ENCODE measurements around the gene SERBP1.

The SERBP1 gene
- total RNA-seq = 167 to 1,030 (median 284) reads per million in 9 experiments

DNA sequence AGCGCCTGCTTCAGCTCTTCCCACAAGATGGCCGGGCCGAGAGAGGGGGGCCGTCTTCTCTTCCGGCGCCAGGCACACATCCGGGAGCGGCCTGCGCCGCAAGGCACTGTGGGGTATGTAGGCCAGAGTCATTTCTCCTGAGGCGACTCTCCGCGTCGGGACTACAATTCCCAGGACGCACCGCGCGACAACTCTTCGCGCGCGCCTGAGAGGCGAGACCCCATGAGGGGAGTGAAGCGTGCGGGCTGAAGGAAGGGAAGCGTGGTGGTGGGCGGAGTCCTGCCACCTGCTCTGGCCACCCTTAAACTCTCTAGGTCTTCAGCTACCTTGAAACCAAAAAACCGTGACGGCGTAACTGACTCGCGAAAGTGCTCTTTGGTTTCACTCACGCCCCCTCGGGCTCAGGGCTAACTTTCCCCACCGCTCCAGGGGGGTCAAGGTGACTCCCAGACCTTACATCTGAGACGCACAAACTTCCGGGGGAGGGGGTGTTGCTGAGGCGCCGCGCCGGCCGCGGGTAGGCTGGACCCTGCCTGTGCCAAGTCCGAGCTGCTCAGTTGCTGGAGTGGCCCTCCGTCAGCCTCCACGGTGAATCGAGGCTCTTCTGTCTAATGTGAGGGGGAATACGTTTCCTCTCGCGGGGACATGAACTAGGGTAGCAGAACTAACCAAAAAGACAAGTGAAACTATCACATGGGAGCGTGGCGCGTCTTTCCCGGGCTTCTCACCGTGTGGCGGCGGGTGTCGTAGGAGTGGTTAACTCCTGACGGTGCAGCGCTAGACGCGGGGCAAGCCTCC lies at the start of gene SERBP1:
Gene SERBP1 (minus strand): TSS at position 45 of the 798 bp plus-strand sequence. CDS start 102 bp downstream, outside the sequence.
- DNase-seq (peak; percentile 91 to 92 (median 92)), ATAC-seq (replicated peaks) (peak; percentile 83)
- Mint-ChIP-seq H3K9me3 (no peaks in the 10 kb centered on the region), H3K36me3 (ENCODE audit: insufficient read depth) (peaks cover 46% of the 10 kb centered on the region), H3K27ac (peak within 1 kb of the TSS; percentile 93 to 97), H3K4me1 (ENCODE audit: low read depth in 2 of 2) (peaks cover 38 to 41% of the 10 kb centered on the region in 2 donors), H3K27me3 (no peaks in the 10 kb centered on the region), H3K4me3 (peak within 1 kb of the TSS; percentile 92 to 96)

DNA sequence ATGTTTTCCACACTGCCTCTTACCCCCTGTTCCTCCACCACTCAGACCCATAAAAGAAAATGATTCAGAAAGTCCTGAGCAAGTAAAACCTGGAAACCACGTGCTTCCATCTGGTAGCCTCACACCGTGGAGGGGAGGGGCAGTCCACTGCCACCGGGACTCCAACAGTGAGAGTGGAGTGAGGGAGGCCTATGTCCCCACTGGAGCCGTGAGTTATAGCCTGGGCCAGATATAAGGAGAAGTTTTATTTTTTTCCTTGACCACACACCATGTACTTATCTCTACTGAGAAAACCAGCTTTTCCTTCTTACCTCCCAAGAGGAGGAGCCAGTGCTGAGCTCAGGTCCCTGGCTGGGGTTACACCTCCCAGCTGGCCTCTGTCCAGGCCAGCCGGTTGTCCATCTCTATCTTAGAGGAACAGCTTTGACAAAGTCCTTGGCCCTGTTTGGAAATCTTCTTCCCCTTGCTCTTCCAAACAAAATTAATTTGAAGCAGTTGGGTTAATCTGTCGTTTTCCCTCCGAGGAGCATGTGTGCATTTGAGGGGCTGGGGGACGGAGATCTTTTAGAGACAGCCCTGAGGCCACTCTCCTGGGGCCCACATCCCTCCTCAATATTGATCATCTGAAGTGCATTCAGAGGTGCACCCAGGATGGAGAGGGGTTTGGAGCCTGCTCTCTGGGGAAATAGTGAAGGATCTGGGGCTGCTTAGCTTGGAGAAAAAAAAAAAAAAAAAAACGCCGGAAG lies 49.1 kb upstream of the SERBP1 start:
- DNase-seq (no peak), ATAC-seq (replicated peaks) (no peak)
- Mint-ChIP-seq H3K4me1 (ENCODE audit: low read depth in 2 of 2) (no peaks in the 10 kb centered on the region), H3K27me3 (no peaks in the 10 kb centered on the region), H3K4me3 (no peak overlapping the region), H3K27ac (no peak overlapping the region), H3K9me3 (no peaks in the 10 kb centered on the region), H3K36me3 (ENCODE audit: insufficient read depth) (peaks cover 3% of the 10 kb centered on the region)

DNA sequence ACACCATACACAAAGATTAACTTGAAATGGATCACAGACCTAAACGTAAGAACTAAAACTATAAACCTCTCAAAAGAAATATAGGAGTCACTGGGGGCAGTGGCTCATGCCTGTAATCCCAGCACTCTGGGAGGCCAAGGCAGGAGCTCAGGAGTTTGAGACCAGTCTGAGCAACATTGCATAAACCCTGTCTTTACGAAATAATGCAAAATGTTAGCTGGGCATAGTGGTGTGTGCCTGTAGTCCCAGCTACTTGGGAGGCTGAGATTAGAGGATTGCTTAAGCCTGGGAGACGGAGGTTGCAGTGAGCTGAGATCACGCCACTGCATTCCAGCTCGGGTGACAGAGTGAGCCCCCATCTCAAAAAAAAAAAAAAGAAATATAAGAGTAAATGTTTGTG lies 46.7 kb upstream of the SERBP1 start:
- DNase-seq (no peak), ATAC-seq (replicated peaks) (no peak)
- no peaks in the 10 kb centered on the region for H3K9me3 Mint-ChIP-seq
- H3K27ac Mint-ChIP-seq = no peak overlapping the region
- H3K27me3 Mint-ChIP-seq = no peaks in the 10 kb centered on the region
- H3K36me3 Mint-ChIP-seq (ENCODE audit: insufficient read depth) = no peaks in the 10 kb centered on the region
- no peak overlapping the region for H3K4me3 Mint-ChIP-seq
- H3K4me1 Mint-ChIP-seq (ENCODE audit: low read depth in 2 of 2) = no peaks in the 10 kb centered on the region

DNA sequence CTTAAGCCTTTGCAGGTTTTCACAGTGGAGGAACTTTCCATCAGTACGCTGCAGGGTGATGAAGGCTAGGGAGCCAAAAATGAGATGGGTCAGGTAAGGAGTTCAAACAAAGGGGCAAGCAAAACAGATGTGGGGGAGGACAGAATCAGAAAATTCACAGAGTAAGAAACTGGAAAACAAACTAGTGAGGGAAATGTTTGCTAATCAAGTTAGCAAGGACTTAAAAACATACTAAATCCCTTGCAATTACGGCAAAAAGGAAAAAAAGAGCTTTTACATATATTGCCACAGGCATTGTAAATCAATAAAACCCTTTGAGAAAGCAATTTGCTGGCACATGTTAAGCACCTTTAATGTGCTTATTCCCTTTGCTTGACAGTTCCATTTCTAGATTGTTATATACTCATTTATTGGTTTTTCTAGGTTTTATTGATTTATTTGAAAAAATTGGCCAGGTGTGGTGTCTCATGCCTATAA lies 45.8 kb upstream of the SERBP1 start:
- no peak overlapping the region for H3K4me3 Mint-ChIP-seq
- no peak overlapping the region for H3K27ac Mint-ChIP-seq
- no peaks in the 10 kb centered on the region for H3K4me1 Mint-ChIP-seq (ENCODE audit: low read depth in 2 of 2)
- no peaks in the 10 kb centered on the region for H3K9me3 Mint-ChIP-seq
- no peaks in the 10 kb centered on the region for H3K27me3 Mint-ChIP-seq
- no peak for DNase-seq
- no peak for ATAC-seq (replicated peaks)
- H3K36me3 Mint-ChIP-seq (ENCODE audit: insufficient read depth) = no peaks in the 10 kb centered on the region

DNA sequence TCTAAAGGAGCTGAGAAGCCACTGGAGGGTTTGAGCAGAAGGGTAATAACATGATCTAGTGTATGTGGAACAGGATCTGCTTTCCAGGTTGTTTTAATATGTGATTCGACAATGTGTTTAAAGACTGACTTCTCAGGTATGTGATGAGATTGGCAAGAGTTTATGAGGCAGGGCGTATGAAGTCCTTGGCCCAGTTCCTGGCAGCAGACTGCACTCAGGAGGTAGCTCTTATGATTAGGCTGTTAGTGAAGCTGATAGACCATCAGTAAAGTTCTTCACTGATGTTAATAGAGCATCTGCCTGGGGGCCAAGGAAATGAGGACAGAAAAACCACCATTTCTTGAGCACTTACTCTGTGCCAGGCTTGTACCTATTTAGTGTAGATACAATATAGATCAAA lies 41.9 kb upstream of the SERBP1 start:
- Mint-ChIP-seq H3K4me3 (no peak overlapping the region), H3K36me3 (ENCODE audit: insufficient read depth) (no peaks in the 10 kb centered on the region), H3K27ac (no peak overlapping the region), H3K4me1 (ENCODE audit: low read depth in 2 of 2) (no peaks in the 10 kb centered on the region), H3K9me3 (no peaks in the 10 kb centered on the region), H3K27me3 (peaks cover 0 to 3% of the 10 kb centered on the region in 2 donors)
- ATAC-seq (replicated peaks) (no peak), DNase-seq (no peak)

DNA sequence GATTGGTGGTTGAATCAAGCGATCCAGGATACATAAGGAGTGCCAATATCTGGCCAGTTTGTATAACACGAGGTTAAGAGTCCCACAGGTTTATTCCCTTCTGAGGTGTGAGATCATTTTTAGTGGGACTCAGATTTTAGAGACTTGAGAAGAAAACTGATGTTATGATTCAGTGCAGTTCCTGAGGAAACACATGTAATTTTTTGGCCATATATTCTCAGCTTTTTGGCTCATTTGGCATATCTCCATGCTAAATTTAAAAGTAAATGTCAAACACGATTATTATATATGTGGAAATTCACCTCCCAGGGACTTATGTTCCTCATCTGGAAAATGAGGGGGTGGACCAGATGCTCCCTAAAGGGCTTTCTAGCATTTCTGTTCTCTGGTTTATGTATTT lies 39.2 kb upstream of the SERBP1 start:
- no peaks in the 10 kb centered on the region for H3K4me1 Mint-ChIP-seq (ENCODE audit: low read depth in 2 of 2)
- H3K27ac Mint-ChIP-seq = no peak overlapping the region
- no peak for DNase-seq

DNA sequence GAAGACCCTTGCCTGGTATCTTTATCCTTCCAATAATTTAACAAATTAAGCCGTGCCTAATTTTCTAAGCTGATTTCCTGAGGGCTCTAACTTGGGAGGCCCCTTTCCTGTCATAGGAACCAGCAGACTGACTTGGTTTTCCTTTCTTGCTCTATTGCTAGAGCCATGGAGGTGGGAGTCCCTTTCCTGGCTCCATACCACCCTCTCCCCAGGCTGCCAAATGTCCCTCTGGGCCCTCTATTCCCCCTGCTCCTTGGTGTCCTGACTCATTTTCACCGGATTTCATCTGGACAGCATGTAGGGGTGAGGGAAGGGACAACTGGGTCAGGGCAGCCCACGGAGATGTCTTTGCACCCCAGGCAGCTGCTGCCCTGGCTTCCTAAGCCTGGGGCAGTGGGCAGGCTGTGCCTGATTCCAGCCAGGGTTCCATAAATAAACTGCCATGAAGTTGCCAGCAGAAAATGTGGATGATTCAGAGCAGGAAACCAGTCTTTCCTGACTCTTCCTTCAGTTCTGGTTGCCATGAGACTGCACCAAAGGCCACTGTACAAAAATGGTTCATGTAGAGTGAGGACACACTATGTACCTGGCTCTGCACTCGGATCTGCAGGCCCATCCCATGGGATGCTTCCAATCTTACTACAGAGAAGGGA lies 38.0 kb upstream of the SERBP1 start:
- H3K9me3 Mint-ChIP-seq = no peaks in the 10 kb centered on the region
- ATAC-seq (replicated peaks) = no peak
- DNase-seq = no peak
- no peak overlapping the region for H3K4me3 Mint-ChIP-seq
- H3K36me3 Mint-ChIP-seq (ENCODE audit: insufficient read depth) = no peaks in the 10 kb centered on the region
- no peak overlapping the region for H3K27ac Mint-ChIP-seq
- no peaks in the 10 kb centered on the region for H3K4me1 Mint-ChIP-seq (ENCODE audit: low read depth in 2 of 2)
- H3K27me3 Mint-ChIP-seq = peaks cover 7 to 19% of the 10 kb centered on the region in 2 donors

More for the DNA sequence above, 39.2 kb upstream of the SERBP1 start:
- H3K4me3 Mint-ChIP-seq = no peak overlapping the region
- no peaks in the 10 kb centered on the region for H3K36me3 Mint-ChIP-seq (ENCODE audit: insufficient read depth)
- H3K27me3 Mint-ChIP-seq = peaks cover 7 to 13% of the 10 kb centered on the region in 2 donors
- no peak for ATAC-seq (replicated peaks)
- no peaks in the 10 kb centered on the region for H3K9me3 Mint-ChIP-seq

DNA sequence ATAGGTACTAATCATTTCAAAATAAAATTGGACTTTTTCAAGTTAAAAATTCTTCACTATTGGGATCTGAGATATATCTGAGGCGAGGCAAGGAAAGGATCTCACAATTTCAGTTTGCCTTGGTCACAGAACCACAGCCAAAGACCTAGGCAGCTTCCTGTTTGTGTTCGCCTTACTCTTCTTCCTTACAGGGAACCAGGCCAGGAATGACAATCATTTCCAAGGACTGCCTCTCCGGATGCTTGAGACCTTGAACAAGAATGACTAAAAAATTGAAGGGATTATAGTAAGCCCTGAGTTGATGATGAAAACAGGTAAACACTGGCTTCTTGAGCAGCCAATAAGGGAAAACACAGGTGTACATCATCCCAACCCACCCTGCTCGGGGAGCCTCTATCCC lies 35.2 kb upstream of the SERBP1 start:
- DNase-seq (no peak), ATAC-seq (replicated peaks) (no peak)
- no peaks in the 10 kb centered on the region for H3K4me1 Mint-ChIP-seq (ENCODE audit: low read depth in 2 of 2)
- peaks cover 7 to 19% of the 10 kb centered on the region in 2 donors for H3K27me3 Mint-ChIP-seq
- no peak overlapping the region for H3K27ac Mint-ChIP-seq
- no peak overlapping the region for H3K4me3 Mint-ChIP-seq
- no peaks in the 10 kb centered on the region for H3K9me3 Mint-ChIP-seq
- H3K36me3 Mint-ChIP-seq (ENCODE audit: insufficient read depth) = no peaks in the 10 kb centered on the region

DNA sequence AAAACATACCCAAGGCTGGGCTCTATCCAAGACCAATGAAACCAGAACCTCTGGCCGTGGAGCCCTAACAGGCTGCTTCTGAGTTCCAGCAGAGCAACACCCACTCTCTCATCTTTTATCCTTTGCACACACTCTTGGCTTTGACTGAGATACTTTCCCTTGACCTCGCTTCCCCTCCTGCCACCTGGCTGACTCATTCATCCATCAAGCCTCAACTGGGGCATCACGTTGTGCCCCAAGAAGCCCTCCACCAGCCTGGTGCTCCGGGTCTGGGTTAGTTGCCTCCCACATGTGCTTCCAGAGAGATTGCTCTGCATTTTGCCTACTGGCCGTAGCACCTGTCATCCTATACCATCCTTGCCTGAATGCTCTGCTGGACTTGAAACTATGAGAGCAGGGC lies 34.5 kb upstream of the SERBP1 start:
- Mint-ChIP-seq H3K4me3 (no peak overlapping the region), H3K36me3 (ENCODE audit: insufficient read depth) (no peaks in the 10 kb centered on the region), H3K27me3 (peaks cover 7 to 19% of the 10 kb centered on the region in 2 donors), H3K4me1 (ENCODE audit: low read depth in 2 of 2) (no peaks in the 10 kb centered on the region), H3K9me3 (no peaks in the 10 kb centered on the region), H3K27ac (no peak overlapping the region)
- DNase-seq (no peak), ATAC-seq (replicated peaks) (no peak)

DNA sequence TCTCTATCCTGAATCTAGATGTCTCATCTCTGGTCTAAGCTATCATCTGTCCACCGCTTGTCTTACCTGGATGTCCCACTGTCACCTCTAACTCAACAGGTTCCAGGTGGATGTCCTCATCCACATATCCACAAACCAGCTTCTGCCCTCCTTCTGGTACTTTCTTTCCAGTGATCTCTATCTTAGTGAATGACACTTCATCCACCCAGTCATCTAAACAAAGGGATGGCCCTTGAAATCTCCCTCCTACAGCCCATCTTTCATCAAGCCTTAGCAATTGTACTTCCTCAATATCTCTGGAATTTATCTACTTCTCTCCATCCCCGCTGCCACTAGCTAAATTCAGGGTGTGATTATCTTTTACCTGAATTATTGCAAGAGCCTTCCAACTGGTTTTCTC lies 33.9 kb upstream of the SERBP1 start:
- DNase-seq = no peak
- no peaks in the 10 kb centered on the region for H3K4me1 Mint-ChIP-seq (ENCODE audit: low read depth in 2 of 2)
- H3K27ac Mint-ChIP-seq = no peak overlapping the region
- H3K9me3 Mint-ChIP-seq = no peaks in the 10 kb centered on the region
- no peak overlapping the region for H3K4me3 Mint-ChIP-seq
- ATAC-seq (replicated peaks) = no peak
- peaks cover 7 to 19% of the 10 kb centered on the region in 2 donors for H3K27me3 Mint-ChIP-seq
- no peaks in the 10 kb centered on the region for H3K36me3 Mint-ChIP-seq (ENCODE audit: insufficient read depth)

DNA sequence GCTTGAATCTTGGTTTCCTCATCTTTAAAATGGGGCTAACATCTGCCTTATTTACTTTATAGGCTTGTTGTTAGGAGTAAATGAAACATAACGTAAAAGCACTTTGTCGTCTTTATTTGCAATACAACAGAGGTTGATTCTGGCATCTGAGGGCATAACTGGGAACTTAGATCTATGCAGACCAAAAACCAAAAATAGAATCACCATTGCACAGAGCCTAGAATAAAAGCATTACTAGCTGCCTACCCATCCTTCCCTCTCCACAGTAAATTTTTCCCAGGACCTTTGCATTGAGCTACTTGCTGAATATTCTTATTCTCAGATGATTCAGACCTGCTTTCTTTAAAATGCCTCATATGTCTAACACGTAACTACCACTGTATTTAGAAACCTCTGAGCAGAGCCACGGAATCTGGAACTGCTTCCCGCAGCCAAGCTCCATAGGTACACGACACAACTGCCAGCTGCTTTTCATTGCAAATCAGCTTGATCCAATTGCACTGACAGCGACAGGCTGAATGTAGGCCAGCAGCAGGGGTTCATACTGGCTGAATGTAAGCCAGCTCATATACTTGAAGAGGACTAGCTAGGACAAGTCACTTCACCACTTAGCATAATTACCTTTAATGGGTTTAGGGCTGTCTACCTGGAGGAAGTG lies 33.2 kb upstream of the SERBP1 start:
- no peaks in the 10 kb centered on the region for H3K9me3 Mint-ChIP-seq
- no peak overlapping the region for H3K4me3 Mint-ChIP-seq
- H3K4me1 Mint-ChIP-seq (ENCODE audit: low read depth in 2 of 2) = no peaks in the 10 kb centered on the region
- H3K27me3 Mint-ChIP-seq = peaks cover 7 to 19% of the 10 kb centered on the region in 2 donors
- DNase-seq = no peak
- no peak overlapping the region for H3K27ac Mint-ChIP-seq
- no peaks in the 10 kb centered on the region for H3K36me3 Mint-ChIP-seq (ENCODE audit: insufficient read depth)
- no peak for ATAC-seq (replicated peaks)

DNA sequence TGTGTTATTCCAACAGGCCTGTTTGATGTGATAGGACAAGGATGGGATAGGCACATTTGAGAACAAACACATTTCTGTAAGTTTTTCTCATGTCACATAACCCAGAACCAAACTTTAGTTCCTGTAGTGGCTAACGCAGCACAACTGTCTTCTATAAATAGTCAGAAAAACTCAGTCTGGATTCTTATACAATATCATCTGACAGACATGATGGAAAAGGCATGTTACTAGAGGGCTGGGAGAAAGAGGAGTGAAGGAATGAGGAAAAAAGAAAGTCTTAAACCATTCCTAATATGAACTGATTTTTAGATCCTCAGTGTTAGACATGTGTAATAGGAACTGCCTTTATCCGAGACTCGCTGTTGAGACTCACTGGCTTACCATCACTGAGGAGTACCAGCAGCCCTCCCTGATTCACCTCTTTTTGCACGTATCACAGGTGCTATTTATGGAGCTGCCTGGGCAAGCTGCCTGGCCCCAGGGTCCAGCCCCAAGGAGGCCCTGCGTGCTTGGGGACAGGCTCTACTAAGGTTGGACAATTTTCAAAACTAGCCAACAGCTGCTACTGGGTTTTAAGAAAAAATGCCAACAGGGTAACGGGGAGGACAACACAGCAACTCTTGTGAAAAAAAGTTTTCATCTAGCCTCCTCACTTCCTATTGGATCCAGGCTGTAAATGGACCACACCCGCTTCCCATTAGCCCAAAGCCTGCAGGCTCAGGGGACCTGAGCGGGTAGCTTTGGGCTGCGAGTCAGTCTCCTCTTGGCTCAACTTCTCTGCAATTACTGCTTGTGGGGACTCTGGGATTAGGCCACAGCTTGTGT lies 30.7 kb upstream of the SERBP1 start:
- Mint-ChIP-seq H3K36me3 (ENCODE audit: insufficient read depth) (no peaks in the 10 kb centered on the region), H3K4me3 (no peak overlapping the region), H3K27ac (no peak overlapping the region), H3K27me3 (peaks cover 0 to 10% of the 10 kb centered on the region in 2 donors), H3K9me3 (no peaks in the 10 kb centered on the region), H3K4me1 (ENCODE audit: low read depth in 2 of 2) (no peaks in the 10 kb centered on the region)
- DNase-seq (no peak), ATAC-seq (replicated peaks) (no peak)

Measured in effector memory CD8-positive, alpha-beta T cell (primary cell).